Ishikawa (cell line): ENCODE data around the gene C21orf91.

Source experiments
- CEBPB ChIP-seq: IDR thresholded peaks from 2 replicates; pipeline ENCODE4 v1.6.1; 2012
- CREB1 ChIP-seq: IDR thresholded peaks from 2 replicates; pipeline ENCODE4 v1.6.1; 2012; ENCODE audit warnings: low read depth
- EGR1 ChIP-seq: IDR thresholded peaks from 2 replicates; pipeline ENCODE4 v1.6.1; 2012
- EP300 ChIP-seq: IDR thresholded peaks from 2 replicates; pipeline ENCODE4 v1.6.1; 2012; ENCODE audit warnings: borderline replicate concordance
- FOXM1 ChIP-seq: IDR thresholded peaks from 2 replicates; pipeline ENCODE4 v1.6.1; 2012; ENCODE audit warnings: low read depth, borderline replicate concordance
- NFIC ChIP-seq: IDR thresholded peaks from 2 replicates; pipeline ENCODE4 v1.6.1; 2012
- RAD21 ChIP-seq: IDR thresholded peaks from 2 replicates; pipeline ENCODE4 v1.6.1; 2012; ENCODE audit warnings: low read depth
- TAF1 ChIP-seq: IDR thresholded peaks from 2 replicates; pipeline ENCODE4 v1.6.1; 2012; ENCODE audit warnings: low read depth, mild to moderate bottlenecking
- TCF12 ChIP-seq: IDR thresholded peaks from 2 replicates; pipeline ENCODE4 v1.6.1; 2012; ENCODE audit warnings: low read depth
- TEAD4 ChIP-seq: IDR thresholded peaks from 2 replicates; pipeline ENCODE4 v1.6.1; 2012
- USF1 ChIP-seq: IDR thresholded peaks from 2 replicates; pipeline ENCODE4 v1.6.1; 2012
- YY1 ChIP-seq: IDR thresholded peaks from 2 replicates; pipeline ENCODE4 v1.6.1; 2012; ENCODE audit warnings: low read depth
- ZBTB7A ChIP-seq: IDR thresholded peaks from 2 replicates; pipeline ENCODE4 v1.6.1; 2012; ENCODE audit warnings: low read depth
- TF ChIP-seq, protein P1 (sequence below): IDR thresholded peaks from 2 replicates; pipeline ENCODE4 v1.6.1; 2012; ENCODE audit warnings: low read depth, mild to moderate bottlenecking
- TF ChIP-seq, protein P2 (sequence below): IDR thresholded peaks from 2 replicates; pipeline ENCODE4 v1.6.1; 2012

The C21orf91 gene

GRCh38 chr21:17779496-17779895 is 39.7 kb downstream of the C21orf91 start:
- TF ChIP-seq EP300: no peak

- TF ChIP-seq RAD21 (no peak), ZBTB7A (no peak), YY1 (no peak), USF1 (no peak), NFIC (no peak), TAF1 (no peak), TEAD4 (no peak), CREB1 (no peak)
These were observed 41.9 kb downstream of the C21orf91 start for GRCh38 chr21:17777072-17777765.

DNA sequence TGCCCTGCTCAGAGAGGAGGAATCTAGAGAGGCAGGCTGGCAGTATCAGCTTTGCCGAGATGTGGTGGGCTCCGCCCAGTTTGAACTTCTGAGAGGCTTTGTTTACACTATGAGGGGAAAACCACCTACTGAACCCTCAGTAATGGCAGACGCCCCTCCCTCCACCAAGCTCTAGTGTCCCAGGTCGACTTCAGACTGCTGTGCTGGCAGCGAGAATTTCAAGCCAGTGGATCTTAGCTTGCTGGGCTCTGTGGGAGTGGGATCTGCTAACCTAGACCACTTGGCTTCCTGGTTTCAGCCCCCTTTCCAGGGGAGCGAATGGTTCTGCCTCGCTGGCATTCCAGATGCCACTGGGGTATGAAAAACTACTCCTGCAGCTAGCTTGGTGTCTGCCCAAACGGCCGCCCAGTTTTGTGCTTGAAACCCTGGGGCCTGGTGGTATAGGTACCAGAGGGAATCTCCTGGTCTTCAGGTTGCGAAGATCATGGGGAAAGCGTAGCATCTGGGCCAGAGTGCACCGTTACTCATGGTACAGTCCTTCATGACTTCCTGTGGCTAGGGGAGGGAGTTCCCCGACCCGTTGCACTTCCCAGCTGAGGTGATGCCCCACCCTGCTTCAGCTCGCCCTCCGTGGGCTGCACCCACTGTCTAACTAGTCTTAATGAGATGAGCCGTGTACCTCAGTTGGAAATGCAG is 43.6 kb downstream of the C21orf91 start:
- no peak for TF ChIP-seq NFIC
- no peak for TF ChIP-seq CREB1
- no peak for TF ChIP-seq FOXM1
- TF ChIP-seq ZBTB7A: no peak
- TF ChIP-seq, protein P1, sequence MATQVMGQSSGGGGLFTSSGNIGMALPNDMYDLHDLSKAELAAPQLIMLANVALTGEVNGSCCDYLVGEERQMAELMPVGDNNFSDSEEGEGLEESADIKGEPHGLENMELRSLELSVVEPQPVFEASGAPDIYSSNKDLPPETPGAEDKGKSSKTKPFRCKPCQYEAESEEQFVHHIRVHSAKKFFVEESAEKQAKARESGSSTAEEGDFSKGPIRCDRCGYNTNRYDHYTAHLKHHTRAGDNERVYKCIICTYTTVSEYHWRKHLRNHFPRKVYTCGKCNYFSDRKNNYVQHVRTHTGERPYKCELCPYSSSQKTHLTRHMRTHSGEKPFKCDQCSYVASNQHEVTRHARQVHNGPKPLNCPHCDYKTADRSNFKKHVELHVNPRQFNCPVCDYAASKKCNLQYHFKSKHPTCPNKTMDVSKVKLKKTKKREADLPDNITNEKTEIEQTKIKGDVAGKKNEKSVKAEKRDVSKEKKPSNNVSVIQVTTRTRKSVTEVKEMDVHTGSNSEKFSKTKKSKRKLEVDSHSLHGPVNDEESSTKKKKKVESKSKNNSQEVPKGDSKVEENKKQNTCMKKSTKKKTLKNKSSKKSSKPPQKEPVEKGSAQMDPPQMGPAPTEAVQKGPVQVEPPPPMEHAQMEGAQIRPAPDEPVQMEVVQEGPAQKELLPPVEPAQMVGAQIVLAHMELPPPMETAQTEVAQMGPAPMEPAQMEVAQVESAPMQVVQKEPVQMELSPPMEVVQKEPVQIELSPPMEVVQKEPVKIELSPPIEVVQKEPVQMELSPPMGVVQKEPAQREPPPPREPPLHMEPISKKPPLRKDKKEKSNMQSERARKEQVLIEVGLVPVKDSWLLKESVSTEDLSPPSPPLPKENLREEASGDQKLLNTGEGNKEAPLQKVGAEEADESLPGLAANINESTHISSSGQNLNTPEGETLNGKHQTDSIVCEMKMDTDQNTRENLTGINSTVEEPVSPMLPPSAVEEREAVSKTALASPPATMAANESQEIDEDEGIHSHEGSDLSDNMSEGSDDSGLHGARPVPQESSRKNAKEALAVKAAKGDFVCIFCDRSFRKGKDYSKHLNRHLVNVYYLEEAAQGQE: no peak
- no peak for TF ChIP-seq TCF12
- TF ChIP-seq TEAD4: no peak
- no peak for TF ChIP-seq RAD21
- no peak for TF ChIP-seq TAF1
- TF ChIP-seq, protein P2, sequence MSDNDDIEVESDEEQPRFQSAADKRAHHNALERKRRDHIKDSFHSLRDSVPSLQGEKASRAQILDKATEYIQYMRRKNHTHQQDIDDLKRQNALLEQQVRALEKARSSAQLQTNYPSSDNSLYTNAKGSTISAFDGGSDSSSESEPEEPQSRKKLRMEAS: no peak
- no peak for TF ChIP-seq USF1
- no peak for TF ChIP-seq EGR1
- TF ChIP-seq YY1: no peak
- no peak for TF ChIP-seq EP300
- TF ChIP-seq CEBPB: no peak

DNA sequence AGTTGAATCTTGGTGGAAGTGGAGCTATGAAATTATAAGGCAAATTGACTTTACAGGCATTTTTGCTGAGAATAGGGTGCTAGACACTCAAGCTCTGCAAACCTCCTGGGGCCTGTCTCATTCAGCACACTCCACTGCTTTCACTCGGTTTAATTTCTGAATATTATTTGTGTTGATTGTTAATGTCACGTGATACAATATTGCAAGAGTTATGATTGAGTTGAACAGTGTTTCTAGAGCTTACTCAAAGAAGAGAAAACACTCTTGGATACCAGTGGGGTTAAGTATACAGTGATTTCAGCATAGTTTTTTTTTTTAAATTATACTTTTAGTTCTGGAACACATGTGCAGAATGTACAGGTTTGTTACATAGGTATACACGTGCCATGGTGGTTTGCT is 49.7 kb downstream of the C21orf91 start:
- TF ChIP-seq ZBTB7A: no peak
- no peak for TF ChIP-seq CEBPB
- no peak for TF ChIP-seq YY1
- TF ChIP-seq TAF1: no peak
- TF ChIP-seq USF1: no peak
- no peak for TF ChIP-seq EGR1
- TF ChIP-seq, protein P1: no peak
- TF ChIP-seq, protein P2: no peak
- TF ChIP-seq FOXM1: no peak
- no peak for TF ChIP-seq TEAD4
- TF ChIP-seq CREB1: no peak
- no peak for TF ChIP-seq NFIC
- no peak for TF ChIP-seq RAD21
- TF ChIP-seq EP300: no peak
- no peak for TF ChIP-seq TCF12

DNA sequence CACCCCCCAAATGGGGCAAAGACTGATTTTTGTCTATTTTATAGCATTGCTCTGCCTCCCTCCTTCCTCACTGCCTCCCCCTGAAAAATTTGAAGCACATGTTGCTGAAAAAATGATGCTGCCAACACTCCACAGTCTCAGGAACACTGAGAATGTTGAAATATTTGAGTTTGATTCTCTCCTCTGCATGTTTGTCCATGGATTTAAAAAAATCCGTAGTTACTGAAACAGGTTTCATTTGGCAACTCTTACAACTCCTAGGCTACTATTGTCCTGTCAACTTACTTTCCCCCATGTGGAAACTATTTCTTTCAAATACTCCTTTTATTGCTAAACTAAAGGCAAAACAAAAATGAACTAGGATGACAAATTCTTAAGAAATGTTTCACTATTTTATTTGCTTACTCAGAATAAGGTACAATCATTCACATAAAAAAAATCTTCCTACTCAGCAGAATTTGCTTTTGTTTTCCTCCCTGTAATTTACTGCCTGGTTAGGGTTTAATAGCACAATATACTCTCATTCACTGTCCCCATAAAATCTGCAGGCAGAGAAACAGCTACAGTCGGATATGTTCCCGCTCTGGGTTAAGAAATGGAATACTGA is 50.2 kb downstream of the C21orf91 start:
- TF ChIP-seq CEBPB (no peak), TEAD4 (no peak), YY1 (no peak)
